MM.1S (cell line): Measurements from ENCODE around the gene LCE1C.

Source experiments
- EZH2 ChIP-seq: fragments of 300-600 bp; sonication (generic); optimal IDR thresholded peaks from 2 replicates; pipeline ENCODE3; 2017; ENCODE audit warnings: low read depth, mild to moderate bottlenecking, antibody characterized with exemption, low read length, mixed read lengths
- TF ChIP-seq, protein P1 (sequence below): fragments of 300-600 bp; sonication (generic); IDR thresholded peaks from 2 replicates; pipeline ENCODE4 v1.5.1; 2016; ENCODE audit warnings: antibody characterized with exemption, low read length, mixed read lengths

DNA sequence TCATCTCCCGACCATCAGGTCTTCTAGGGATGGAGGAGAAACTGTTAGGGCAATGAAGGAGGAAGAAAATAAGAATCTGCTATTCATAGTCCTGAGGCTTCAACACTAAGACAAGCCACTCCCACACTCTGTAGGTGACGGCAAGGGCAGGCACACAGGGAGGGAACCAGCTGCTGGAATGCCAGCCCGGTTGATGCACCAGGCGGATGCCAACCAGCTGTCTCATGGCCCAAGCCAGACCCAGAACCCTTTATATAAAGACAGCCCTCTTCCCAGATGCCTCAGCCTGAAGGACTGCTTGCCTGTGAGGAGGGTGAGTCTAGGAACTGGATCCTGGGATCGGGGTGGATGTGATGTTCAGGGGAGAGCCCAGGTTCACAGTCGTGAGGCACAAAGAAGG lies 48.7 kb downstream of the LCE1C start, which contains the start of gene KPRP:
- TF ChIP-seq, protein P1, sequence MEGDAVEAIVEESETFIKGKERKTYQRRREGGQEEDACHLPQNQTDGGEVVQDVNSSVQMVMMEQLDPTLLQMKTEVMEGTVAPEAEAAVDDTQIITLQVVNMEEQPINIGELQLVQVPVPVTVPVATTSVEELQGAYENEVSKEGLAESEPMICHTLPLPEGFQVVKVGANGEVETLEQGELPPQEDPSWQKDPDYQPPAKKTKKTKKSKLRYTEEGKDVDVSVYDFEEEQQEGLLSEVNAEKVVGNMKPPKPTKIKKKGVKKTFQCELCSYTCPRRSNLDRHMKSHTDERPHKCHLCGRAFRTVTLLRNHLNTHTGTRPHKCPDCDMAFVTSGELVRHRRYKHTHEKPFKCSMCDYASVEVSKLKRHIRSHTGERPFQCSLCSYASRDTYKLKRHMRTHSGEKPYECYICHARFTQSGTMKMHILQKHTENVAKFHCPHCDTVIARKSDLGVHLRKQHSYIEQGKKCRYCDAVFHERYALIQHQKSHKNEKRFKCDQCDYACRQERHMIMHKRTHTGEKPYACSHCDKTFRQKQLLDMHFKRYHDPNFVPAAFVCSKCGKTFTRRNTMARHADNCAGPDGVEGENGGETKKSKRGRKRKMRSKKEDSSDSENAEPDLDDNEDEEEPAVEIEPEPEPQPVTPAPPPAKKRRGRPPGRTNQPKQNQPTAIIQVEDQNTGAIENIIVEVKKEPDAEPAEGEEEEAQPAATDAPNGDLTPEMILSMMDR = no peak
- no peak for TF ChIP-seq EZH2
